PFSK-1 (cell line): ENCODE data around the gene NAV2.

ENCODE experiments used
- FOXP2 ChIP-seq: optimal IDR thresholded peaks from 2 replicates; pipeline ENCODE3; 2011; ENCODE audit warnings: borderline replicate concordance, control low read depth, inconsistent platforms; ENCODE audit not compliant: insufficient read depth; ENCODE audit errors: extremely low read length, extremely low read depth
- POLR2AphosphoS5 ChIP-seq: IDR thresholded peaks from 2 replicates; pipeline ENCODE4 v1.6.1; 2012; ENCODE audit warnings: low read depth, mild to moderate bottlenecking, control low read depth, low read length, moderate library complexity
- SIN3A ChIP-seq: IDR thresholded peaks from 2 replicates; pipeline ENCODE4 v1.6.1; 2012; ENCODE audit warnings: mild to moderate bottlenecking, low read length, moderate library complexity, borderline replicate concordance; ENCODE audit not compliant: insufficient read depth
- TAF1 ChIP-seq: IDR thresholded peaks from 2 replicates; pipeline ENCODE4 v1.6.1; 2012; ENCODE audit warnings: low read length, control low read depth, borderline replicate concordance; ENCODE audit not compliant: insufficient read depth
- TF ChIP-seq, protein P1 (sequence below), 2 experiments: IDR thresholded peaks; 2 replicates each; pipeline versions ENCODE4 v1.6.1 to v1.8.0; 2011 to 2012; ENCODE audit warnings: low read depth in 2 of 2, low read length in 2 of 2, control low read depth in 1 of 2, inconsistent platforms in 1 of 2, mild to moderate bottlenecking in 1 of 2, moderate library complexity in 1 of 2; ENCODE audit not compliant: insufficient read depth in 1 of 2

The NAV2 gene

DNA sequence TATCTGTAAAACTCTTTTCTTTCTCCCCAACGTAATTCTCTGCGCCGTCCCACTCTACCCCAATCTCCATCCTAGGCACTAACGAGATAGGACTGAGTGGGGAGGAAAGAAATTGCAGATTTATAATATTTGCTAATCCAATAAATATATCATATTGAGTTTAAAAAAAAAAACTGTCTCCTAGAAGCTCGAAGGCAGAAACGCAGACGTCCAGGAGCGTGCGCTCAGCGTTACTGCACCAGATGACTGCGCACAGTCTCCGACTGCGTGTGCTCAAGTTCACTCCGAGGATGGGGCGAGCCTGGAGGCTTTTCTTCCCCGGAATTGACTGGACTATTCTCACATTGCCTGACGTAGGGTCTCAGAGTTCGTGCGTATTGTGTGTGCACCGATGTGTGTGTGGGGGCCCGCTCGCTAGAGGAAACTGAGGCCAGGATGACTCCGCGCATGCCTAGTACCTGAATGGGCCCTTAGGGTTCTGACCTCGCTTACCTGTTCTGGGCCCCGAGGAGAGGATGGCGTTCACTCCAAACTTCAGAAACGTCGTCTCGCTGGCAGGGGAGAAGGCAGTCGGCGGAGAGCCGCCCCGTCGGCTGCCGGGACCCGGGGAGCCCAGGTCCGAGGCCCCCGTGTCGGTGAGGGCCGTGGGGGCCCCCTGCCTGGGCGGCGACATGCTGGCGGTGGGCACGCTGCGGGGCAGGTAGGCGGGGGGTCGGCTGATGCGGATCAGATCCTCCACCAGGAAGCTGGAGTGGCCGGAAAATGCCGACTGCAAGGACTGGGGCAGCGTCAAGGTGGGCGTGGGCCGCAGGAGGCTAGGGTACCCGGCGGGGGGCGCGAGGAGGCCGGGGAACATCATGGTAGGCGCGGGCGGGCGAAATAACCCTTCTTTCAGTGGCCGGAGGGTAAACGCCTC is 447.1 kb downstream of the NAV2 start:
- no peak for TF ChIP-seq POLR2AphosphoS5
- TF ChIP-seq, protein P1, sequence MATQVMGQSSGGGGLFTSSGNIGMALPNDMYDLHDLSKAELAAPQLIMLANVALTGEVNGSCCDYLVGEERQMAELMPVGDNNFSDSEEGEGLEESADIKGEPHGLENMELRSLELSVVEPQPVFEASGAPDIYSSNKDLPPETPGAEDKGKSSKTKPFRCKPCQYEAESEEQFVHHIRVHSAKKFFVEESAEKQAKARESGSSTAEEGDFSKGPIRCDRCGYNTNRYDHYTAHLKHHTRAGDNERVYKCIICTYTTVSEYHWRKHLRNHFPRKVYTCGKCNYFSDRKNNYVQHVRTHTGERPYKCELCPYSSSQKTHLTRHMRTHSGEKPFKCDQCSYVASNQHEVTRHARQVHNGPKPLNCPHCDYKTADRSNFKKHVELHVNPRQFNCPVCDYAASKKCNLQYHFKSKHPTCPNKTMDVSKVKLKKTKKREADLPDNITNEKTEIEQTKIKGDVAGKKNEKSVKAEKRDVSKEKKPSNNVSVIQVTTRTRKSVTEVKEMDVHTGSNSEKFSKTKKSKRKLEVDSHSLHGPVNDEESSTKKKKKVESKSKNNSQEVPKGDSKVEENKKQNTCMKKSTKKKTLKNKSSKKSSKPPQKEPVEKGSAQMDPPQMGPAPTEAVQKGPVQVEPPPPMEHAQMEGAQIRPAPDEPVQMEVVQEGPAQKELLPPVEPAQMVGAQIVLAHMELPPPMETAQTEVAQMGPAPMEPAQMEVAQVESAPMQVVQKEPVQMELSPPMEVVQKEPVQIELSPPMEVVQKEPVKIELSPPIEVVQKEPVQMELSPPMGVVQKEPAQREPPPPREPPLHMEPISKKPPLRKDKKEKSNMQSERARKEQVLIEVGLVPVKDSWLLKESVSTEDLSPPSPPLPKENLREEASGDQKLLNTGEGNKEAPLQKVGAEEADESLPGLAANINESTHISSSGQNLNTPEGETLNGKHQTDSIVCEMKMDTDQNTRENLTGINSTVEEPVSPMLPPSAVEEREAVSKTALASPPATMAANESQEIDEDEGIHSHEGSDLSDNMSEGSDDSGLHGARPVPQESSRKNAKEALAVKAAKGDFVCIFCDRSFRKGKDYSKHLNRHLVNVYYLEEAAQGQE (IDR thresholded peaks at IDR 0.05; ENCODE audit: insufficient read depth in 1 of 2, low read depth in 2 of 2, low read length in 2 of 2) = no peak
- no peak for TF ChIP-seq TAF1
- no peak for TF ChIP-seq FOXP2
- no peak for TF ChIP-seq SIN3A

DNA sequence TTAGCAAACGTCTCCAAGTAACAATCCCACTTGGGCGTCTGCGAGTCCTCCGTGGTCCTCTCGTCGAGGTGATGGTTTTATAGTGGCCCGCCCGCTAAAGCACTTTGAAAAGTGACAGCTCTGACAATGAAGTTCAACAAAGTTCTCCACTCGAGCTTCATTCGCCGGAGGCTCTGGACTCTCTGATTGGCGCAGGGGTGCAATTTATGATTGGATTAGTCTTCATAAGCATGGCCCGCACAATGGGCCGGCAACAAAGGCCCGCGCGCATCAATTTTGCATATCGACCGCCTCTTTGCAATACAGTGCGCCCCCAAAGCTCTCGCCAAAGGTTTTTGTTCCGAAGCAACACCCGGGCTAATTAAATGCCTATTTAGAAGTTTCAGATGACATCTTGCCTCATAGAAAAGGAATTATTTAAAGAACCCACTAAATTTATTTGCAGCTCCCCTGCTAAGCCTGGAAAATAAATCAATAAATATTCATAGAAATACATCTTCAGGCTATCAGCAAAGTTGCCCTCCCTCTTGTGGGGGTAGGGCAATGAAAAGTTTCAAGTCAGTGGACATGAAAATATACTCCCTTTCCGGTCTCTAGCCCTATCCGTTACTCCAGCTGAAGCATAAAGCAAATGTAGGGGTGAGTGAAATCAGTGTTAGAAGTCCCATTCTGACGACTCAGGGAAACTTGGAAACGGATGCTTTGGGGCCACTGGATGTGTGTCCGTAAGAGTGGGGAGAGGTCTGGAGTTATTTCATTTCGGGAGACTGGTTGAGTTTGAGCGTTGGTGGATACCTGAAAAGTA is 448.0 kb downstream of the NAV2 start, which contains the start of gene DBX1:
DBX1 (minus strand) TSS at position 51 of the 805 bp plus-strand sequence. CDS start 151 bp downstream, outside the sequence.
- no peak for TF ChIP-seq FOXP2

DNA sequence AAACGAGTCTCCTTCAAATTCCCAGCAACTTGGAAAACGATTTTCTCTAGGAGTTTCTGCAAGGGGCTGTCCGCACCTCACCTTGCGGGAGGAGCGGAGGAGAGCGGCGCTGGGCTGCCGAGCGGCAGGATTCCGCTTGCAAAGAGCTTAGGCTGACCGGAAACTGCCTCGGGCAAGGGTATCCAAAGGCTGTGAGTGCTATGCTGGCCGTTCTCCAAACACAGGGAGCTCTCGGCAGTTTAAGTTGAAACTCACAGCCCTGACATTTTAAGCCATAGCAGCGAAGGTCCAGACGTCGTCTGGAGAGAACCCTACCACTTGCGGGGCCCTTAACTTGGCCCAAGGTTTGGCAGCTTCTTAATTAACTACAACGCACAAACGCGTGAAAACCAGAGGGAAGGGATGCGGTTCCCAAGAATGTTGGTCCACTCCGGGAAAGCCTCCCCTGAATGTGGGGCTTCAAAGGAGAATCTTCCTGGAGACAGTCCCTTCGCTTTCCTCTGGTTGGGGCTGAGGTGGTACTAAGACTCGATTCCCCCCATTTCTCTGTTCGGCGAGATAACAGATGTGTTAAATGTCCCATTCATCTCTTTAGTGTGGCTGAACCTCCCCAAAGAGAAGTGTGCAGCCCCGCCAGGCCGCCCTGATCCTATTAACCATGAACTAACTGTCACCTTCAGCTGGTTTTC is 448.7 kb downstream of the NAV2 start:
- no peak for TF ChIP-seq FOXP2
- TF ChIP-seq, protein P1 (IDR thresholded peaks at IDR 0.05; ENCODE audit: insufficient read depth in 1 of 2, low read depth in 2 of 2, low read length in 2 of 2) = peak; percentile 5 to 40; a peak in 2 of 4 replicates

DNA sequence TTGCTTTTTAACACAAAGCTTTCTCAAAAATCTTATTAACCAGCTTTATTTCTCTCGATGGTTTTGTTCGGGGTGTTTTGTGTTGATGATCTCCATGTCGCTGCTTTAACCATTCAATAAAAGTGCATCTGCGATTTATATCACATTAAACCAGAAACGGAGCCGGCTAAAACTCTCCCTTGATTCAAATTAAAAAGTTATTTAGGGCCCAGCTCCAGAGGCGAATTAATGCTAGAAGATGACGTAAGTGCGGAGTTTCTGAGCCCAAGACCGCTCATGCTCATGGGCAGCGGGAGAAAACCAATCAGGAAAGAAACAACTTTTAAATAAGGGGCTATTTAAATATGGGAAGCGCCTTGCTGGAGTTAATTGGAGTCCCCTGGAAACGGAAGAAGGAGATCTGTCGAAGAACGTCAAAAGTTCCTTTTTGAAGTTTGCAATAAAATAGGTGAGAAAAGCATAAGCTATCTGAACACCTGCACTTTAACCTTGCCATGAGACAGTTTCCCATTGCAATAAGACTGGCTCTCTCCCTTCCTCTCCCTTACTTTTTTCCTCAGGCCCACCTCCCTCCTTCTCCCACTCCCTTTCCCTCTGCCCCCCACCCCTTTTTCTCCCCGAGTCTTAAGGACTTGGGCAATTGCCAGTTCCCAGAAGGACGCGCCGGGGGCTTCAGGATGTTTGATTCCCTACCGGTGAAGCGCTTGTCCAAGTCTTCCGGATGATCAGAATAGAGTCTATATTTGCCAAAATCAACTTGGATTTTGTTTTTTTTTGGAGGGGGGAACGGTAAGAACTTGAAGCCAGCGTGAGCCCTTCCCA is 449.5 kb downstream of the NAV2 start:
- TF ChIP-seq, protein P1 (IDR thresholded peaks at IDR 0.05; ENCODE audit: insufficient read depth in 1 of 2, low read depth in 2 of 2, low read length in 2 of 2) = no peak
- TF ChIP-seq FOXP2 (no peak), TAF1 (no peak), POLR2AphosphoS5 (no peak), SIN3A (no peak)
